ENCODE results near the gene PGAP1.
A peak's percentile ranks its signal among the peaks of the same experiment; 100 is the strongest.

Gene PGAP1

DNA sequence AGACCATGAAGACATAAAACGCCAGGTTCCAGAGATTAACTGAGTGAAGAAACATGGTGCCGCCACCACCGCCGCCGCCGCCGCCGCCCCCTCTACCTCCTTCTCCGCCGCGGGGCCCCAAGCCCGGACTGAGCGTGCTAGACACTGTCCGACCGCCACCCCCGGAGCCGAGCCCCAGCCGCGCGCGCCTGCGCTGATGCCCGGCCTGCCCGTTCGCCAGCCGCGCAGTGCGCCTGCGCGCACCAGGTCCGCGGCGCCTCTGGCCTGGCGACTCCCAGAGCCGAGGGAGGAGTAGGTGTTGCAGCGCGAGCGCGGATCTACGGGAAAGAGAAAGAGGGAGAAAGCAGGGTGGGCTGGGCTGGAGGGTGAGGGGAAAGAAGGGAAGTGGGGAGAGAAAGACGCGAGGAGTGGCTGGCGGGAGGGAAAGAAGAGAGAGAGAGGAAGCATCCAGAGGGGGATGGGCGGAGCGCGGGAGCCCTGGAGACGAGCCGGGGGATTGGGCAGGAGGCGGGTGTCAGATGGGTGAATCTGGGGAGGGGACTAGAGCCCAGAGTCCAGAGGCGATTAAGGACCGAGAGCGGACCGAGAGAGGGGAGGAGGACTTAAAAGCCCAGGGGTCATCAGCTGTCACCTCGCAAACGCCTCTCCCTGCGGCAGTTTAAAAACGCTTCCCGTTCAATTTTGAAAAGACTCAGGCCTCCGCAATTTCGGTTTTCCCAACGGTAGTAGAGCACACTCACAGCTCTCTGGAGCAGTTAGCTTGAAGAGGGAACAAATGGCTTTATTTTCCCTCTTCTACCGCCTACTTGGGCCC, at the start of gene PGAP1:
Gene PGAP1 (minus strand): TSS at position 146 of the 814 bp plus-strand sequence. CDS start 91 bp downstream, at position 55.
- DNase-seq = peak; percentile 71 to 77 (median 72)

- no peak for DNase-seq
Measured at GRCh38 chr2:196974970-196975369, 48.5 kb upstream of the PGAP1 start.

DNA sequence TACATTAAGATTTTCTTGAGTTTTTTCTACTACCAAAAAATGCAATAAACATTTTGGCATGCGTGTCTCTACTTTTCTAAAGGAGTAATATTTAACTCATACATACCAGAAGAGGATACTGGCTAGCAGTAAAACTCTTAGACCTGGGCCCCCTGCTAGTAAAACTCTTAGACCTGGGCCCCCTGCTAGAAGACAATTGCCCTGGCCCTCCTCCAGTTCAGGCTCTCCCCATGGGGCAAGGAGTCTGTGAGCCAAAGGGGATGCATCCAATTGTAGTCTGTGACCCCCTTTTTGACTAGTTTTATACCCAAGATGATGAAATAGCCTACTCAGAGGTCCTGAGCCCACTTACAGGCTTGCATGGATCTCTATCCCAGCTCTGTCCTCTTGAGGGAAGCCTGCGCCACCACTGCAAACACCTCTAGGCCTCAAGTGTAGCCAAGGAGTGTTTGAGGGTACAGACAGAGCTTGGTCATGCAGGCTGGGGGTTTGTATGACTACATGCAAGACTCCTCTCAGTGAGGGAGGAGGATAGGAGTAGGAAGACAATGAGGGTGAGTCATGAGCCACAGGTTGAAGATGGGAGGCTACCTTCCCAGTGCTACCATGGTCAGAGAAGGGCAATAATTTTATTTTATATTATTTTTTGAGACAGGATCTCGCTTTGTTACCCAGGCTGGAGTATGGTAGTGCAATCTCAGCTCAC, 45.2 kb upstream of the PGAP1 start:
- no peak for DNase-seq

DNA sequence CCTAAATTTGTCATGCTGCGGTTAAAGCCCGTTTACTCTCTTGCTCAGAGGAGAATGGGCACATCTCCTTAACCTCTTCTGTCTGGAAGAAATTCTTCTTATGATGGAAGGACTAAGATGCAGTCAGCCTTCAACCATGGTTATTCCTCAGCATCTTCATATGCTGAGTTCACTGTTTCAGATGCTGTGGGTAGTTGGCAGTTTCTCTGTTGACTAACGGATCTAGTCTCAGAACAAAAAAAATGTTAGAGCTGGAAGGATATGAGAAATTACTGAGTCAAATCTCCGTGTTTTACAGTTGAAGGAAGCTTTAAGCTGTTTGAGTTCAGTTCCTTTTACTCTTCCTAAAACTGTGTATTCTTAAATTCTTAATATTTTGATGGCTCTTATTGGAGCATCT, 43.6 kb upstream of the PGAP1 start:
- DNase-seq = no peak

DNA sequence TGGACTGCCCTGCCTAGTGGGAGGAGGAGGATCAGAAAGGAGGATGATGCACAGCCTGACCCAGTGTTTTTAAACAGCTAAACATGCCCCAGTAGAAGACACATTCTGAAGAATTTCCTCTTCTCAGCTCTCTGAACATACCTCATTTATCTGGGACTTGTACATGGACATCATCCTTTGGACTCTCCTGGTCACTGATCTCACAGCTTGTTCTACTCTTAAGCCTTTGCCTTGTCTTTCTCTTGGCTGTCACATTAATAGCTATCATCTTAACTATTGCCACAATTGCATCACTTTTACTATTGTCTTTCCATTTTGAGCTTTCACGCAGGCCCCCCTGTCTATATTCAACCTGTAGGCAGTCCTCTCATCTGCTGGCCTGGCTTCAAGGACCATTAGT, 42.0 kb upstream of the PGAP1 start:
- DNase-seq = no peak

DNA sequence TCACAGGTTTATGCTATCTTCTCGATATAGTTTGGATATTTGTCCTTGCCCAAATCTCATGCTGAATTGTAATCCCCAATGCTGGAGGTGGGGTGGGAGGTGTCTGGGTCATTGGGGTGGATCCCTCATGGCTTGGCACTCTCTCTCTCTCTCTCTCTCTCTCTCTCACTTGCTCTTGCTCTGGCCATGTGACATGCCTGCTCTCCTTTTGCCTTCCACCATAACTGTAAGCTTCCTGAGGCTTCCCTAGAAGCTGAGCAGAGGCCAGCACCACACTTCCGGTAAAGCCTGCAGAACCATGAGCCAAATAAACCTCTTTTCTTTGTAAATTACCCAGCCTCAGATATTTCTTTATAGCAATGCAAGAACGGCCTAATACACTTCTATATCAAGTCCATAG, 41.3 kb upstream of the PGAP1 start:
- DNase-seq = no peak

- DNase-seq = no peak
Measured at GRCh38 chr2:196967116-196967515, 40.6 kb upstream of the PGAP1 start.

GRCh38 chr2:196966061-196966460, 39.6 kb upstream of the PGAP1 start:
- DNase-seq = no peak

GRCh38 chr2:196965651-196966050, 39.1 kb upstream of the PGAP1 start:
- no peak for DNase-seq

GRCh38 chr2:196963961-196964360, 37.5 kb upstream of the PGAP1 start:
- DNase-seq = no peak

DNA sequence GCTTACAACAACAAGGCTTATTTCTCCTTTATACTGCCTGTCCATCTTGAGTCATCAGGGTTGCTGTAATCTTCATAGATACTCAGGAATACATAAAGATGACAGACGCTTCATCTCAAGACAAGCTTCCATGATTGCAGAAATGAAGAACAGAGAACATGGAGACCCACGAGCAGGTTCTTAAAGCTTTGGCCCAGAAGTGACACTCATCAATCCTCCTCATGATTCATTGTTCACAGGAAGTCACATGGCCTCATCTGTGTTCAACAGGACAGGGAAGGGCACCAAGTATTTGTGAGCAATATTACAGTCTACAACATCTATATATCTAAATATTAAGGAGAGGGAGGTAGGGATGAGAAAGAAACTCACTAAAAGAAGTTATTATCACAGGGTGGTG, 36.5 kb upstream of the PGAP1 start:
- no peak for DNase-seq

DNA sequence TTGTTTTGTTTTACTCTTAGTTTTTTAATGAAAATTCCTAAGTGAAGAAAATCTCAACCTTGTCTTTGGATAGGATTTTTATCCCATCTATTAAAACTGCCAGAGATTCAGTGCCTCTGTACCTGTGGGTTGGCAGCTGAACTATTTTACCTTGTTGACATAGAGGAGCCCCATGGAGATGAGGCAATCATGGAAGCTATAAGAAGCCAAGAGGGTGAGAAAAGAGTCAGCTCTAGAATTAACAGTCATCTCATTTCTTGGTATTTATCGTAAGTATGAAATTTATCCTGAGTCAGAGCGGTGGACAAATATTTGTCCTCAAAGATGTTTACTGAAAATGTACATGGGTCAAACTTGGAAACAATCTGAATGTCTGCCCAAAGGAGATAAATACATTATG, 35.8 kb upstream of the PGAP1 start:
- DNase-seq = no peak

GRCh38 chr2:196961889-196962288, 35.4 kb upstream of the PGAP1 start:
- DNase-seq = no peak

DNA sequence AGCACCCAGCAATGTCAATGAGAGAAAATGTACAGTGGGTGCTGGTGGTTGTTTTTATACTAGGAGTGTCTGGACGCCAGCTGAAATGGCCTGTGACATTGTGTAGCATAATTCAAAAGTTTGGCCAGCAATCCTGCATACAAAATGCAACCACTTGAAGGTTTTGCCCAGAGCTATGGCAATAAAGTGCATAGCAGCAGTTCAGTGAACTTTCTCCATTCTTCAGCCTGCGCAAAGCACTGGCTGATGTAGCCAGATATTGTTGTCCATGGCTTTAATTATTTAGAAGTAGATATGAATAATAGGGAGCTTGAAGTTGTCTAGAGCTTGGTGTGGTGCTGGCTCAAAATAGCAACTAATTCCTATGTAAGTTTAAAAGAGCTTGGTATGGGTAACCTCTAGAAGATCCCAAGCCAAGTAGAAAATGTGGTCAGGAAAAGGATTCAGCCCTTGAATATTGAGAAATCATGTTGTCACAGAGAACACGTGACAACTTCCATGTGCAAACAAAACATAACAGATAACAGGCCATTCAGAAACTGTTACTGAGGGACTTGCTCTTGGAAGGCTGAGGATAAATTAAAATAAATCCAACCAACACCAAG, 33.3 kb upstream of the PGAP1 start:
- no peak for DNase-seq

GRCh38 chr2:196959281-196959680, 32.8 kb upstream of the PGAP1 start:
- no peak for DNase-seq

- no peak for DNase-seq
Measured at GRCh38 chr2:196957881-196958525, 31.5 kb upstream of the PGAP1 start.

- no peak for DNase-seq
Measured at GRCh38 chr2:196957442-196957841, 30.9 kb upstream of the PGAP1 start.

- no peak for DNase-seq
Measured at GRCh38 chr2:196956069-196956468, 29.6 kb upstream of the PGAP1 start.

- no peak for DNase-seq
Measured at GRCh38 chr2:196955036-196955435, 28.5 kb upstream of the PGAP1 start.

GRCh38 chr2:196954001-196954400, 27.5 kb upstream of the PGAP1 start:
- no peak for DNase-seq

GRCh38 chr2:196952936-196953335, 26.4 kb upstream of the PGAP1 start:
- no peak for DNase-seq

GRCh38 chr2:196951973-196952372, 25.5 kb upstream of the PGAP1 start:
- no peak for DNase-seq

- DNase-seq = no peak
Measured at GRCh38 chr2:196949116-196949515, 22.6 kb upstream of the PGAP1 start.

DNA sequence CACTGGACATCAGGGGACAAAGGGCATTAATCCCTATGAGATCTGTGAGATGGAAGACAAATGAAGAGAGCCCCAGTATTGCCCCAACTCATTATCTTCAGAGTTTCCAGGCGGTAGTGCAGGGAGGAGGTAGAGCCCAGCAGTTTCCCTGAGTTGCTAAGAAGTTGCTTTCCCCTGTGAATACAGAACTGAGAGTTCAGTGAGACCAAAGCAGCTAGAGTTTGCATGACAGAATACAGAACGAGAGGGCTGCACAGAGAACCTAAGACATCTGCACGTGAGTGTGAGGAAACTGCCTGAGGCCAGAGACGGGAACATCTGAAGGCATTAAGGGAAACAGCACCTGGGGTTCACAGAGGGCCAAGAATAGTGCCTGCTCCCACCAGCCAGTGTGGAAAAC, 18.1 kb upstream of the PGAP1 start:
- DNase-seq = no peak
